H9 (cell line): ENCODE measurements around the gene NCAN. TPM values are rescaled to one million over a fixed set of nuclear protein-coding genes. Genes with fewer than 3 reads are reported as not detected.

Source experiments
- DNase-seq: peaks from one replicate; pipeline ENCODE4 v3.0.0-alpha.2; 2017
- H2AFZ ChIP-seq: one replicate; pipeline ENCODE4 v1.6.1; 2013; ENCODE audit warnings: mild to moderate bottlenecking, low read length, control low read depth, moderate library complexity
- H2AK5ac ChIP-seq: 2 replicates; pipeline ENCODE4 v1.6.1; 2013; ENCODE audit warnings: low read length, control low read depth, mixed read lengths; ENCODE audit not compliant: insufficient read length
- H2BK120ac ChIP-seq: one replicate; pipeline ENCODE4 v1.6.1; 2013; ENCODE audit warnings: low read depth, mild to moderate bottlenecking, low read length, control low read depth, inconsistent platforms; ENCODE audit not compliant: poor library complexity, severe bottlenecking
- H2BK12ac ChIP-seq: 2 replicates; pipeline ENCODE4 v1.6.1; 2013; ENCODE audit warnings: low read length, control low read depth, mixed read lengths, low read depth; ENCODE audit not compliant: insufficient read length
- H2BK15ac ChIP-seq: 2 replicates; pipeline ENCODE4 v1.6.1; 2013; ENCODE audit warnings: low read depth, low read length, control low read depth
- H2BK20ac ChIP-seq: one replicate; pipeline ENCODE4 v1.6.1; 2013; ENCODE audit warnings: low read depth, mild to moderate bottlenecking, low read length, control low read depth, inconsistent platforms; ENCODE audit not compliant: poor library complexity, severe bottlenecking
- H2BK5ac ChIP-seq: 2 replicates; pipeline ENCODE4 v1.6.1; 2013; ENCODE audit warnings: low read length, control low read depth, mixed read lengths; ENCODE audit not compliant: insufficient read length
- H3K14ac ChIP-seq: 2 replicates; pipeline ENCODE4 v1.6.1; 2013; ENCODE audit warnings: low read length, control low read depth; ENCODE audit not compliant: insufficient read depth
- H3K18ac ChIP-seq: 2 replicates; pipeline ENCODE4 v1.6.1; 2013; ENCODE audit warnings: low read depth, mild to moderate bottlenecking, mixed read lengths, low read length, control low read depth; ENCODE audit not compliant: insufficient read length
- H3K23ac ChIP-seq: 2 replicates; pipeline ENCODE4 v1.6.1; 2013; ENCODE audit warnings: low read length, control low read depth, mixed read lengths, low read depth; ENCODE audit not compliant: insufficient read length
- H3K23me2 ChIP-seq: 2 replicates; pipeline ENCODE4 v1.6.1; 2013; ENCODE audit warnings: low read depth, mild to moderate bottlenecking, mixed read lengths, low read length, control low read depth; ENCODE audit not compliant: insufficient read length, poor library complexity, severe bottlenecking
- H3K27ac ChIP-seq: 2 replicates; pipeline ENCODE4 v1.5.1; 2013; ENCODE audit warnings: low read length, control low read depth, mixed read lengths, low read depth; ENCODE audit not compliant: insufficient read length
- H3K27me3 ChIP-seq: 2 replicates; pipeline ENCODE4 v1.6.1; 2013; ENCODE audit warnings: low read length, control low read depth, inconsistent platforms; ENCODE audit not compliant: insufficient read depth
- H3K4ac ChIP-seq: 2 replicates; pipeline ENCODE4 v1.6.1; 2013; ENCODE audit warnings: low read depth, mild to moderate bottlenecking, control low read depth, inconsistent platforms, low read length, moderate library complexity
- H3K4me1 ChIP-seq: 2 replicates; pipeline ENCODE4 v1.6.1; 2013; ENCODE audit warnings: low read length, control low read depth, inconsistent platforms; ENCODE audit not compliant: insufficient read depth
- H3K4me2 ChIP-seq: 2 replicates; pipeline ENCODE4 v1.6.1; 2013; ENCODE audit warnings: low read length, control low read depth, mixed read lengths; ENCODE audit not compliant: insufficient read length, insufficient read depth
- H3K56ac ChIP-seq: 2 replicates; pipeline ENCODE4 v1.6.1; 2013; ENCODE audit warnings: low read depth, mild to moderate bottlenecking, mixed read lengths, low read length, control low read depth; ENCODE audit not compliant: insufficient read length
- H3K79me1 ChIP-seq: 2 replicates; pipeline ENCODE4 v1.6.1; 2013; ENCODE audit warnings: low read depth, mild to moderate bottlenecking, moderate library complexity, low read length, control low read depth, inconsistent platforms; ENCODE audit not compliant: insufficient read depth, poor library complexity, severe bottlenecking
- H3K79me2 ChIP-seq: 2 replicates; pipeline ENCODE4 v1.6.1; 2013; ENCODE audit warnings: low read length, control low read depth, inconsistent platforms; ENCODE audit not compliant: insufficient read depth
- H3K9ac ChIP-seq: 2 replicates; pipeline ENCODE4 v1.6.1; 2013; ENCODE audit warnings: low read length, control low read depth, mixed read lengths; ENCODE audit not compliant: insufficient read length; ENCODE audit errors: extremely low read depth
- H3K9me3 ChIP-seq: one replicate; pipeline ENCODE4 v1.6.1; 2013; ENCODE audit warnings: low read depth, low read length, inconsistent platforms; ENCODE audit not compliant: control insufficient read depth
- H3T11ph ChIP-seq: one replicate; pipeline ENCODE4 v1.6.1; 2013; ENCODE audit warnings: mild to moderate bottlenecking, low read length, control low read depth, inconsistent platforms
- H4K20me1 ChIP-seq: one replicate; pipeline ENCODE4 v1.6.1; 2013; ENCODE audit not compliant: control insufficient read depth, insufficient read length, insufficient read depth
- H4K5ac ChIP-seq: 2 replicates; pipeline ENCODE4 v1.6.1; 2013; ENCODE audit warnings: low read depth, mild to moderate bottlenecking, mixed read lengths, low read length, control low read depth; ENCODE audit not compliant: insufficient read length
- H4K8ac ChIP-seq: replicated peaks from 2 replicates; pipeline ENCODE4 v1.6.1; 2013; ENCODE audit warnings: low read length, control low read depth, mixed read lengths, low read depth; ENCODE audit not compliant: insufficient read length
- H4K91ac ChIP-seq: 2 replicates; pipeline ENCODE4 v1.6.1; 2013; ENCODE audit warnings: low read depth, mild to moderate bottlenecking, moderate library complexity, mixed read lengths, low read length, control low read depth; ENCODE audit not compliant: insufficient read length
- H3K27ac Mint-ChIP-seq, 3 experiments: 2 replicates in 2 of 3; 3 replicates in 1 of 3; pipeline ENCODE4 v1.8.0; 2020 to 2021; ENCODE audit warnings: mixed read lengths in 3 of 3, mild to moderate bottlenecking in 1 of 3, moderate library complexity in 1 of 3
- H3K27me3 Mint-ChIP-seq: 2 replicates; pipeline ENCODE4 v1.8.0; 2021; ENCODE audit warnings: low read depth, mild to moderate bottlenecking, moderate library complexity, mixed read lengths
- H3K36me3 Mint-ChIP-seq, 3 experiments: 2 replicates in 2 of 3; 3 replicates in 1 of 3; pipeline ENCODE4 v1.8.0; 2020 to 2021; ENCODE audit warnings: low read depth in 3 of 3, mixed read lengths in 3 of 3; ENCODE audit not compliant: insufficient read depth in 1 of 3
- H3K4me1 Mint-ChIP-seq, 2 experiments: 2 replicates each; pipeline ENCODE4 v1.8.0; 2020; ENCODE audit warnings: mixed read lengths in 2 of 2
- H3K4me3 Mint-ChIP-seq, 2 experiments: 2 replicates in 1 of 2; 3 replicates in 1 of 2; pipeline ENCODE4 v1.8.0; 2020 to 2021; ENCODE audit warnings: mild to moderate bottlenecking in 2 of 2, mixed read lengths in 2 of 2, moderate library complexity in 1 of 2
- H3K9me3 Mint-ChIP-seq, 2 experiments: 2 replicates in 1 of 2; 3 replicates in 1 of 2; pipeline ENCODE4 v1.8.0; 2020; ENCODE audit warnings: mild to moderate bottlenecking in 2 of 2, mixed read lengths in 2 of 2, moderate library complexity in 1 of 2
- WGBS: extraction: QIAGEN DNeasy Blood & Tissue Kit; methylation state at CpG from one replicate; pipeline ENCODE4 v1.1.7; 2013; ENCODE audit warnings: missing lambda C conversion rate, low lambda C conversion rate, mixed read lengths; ENCODE audit not compliant: insufficient read length; ENCODE audit errors: extremely low coverage; 5-methylcytosine and 5-hydroxymethylcytosine counted together
- total RNA-seq: library from RNA; stranded (reverse); gene quantifications from 2 replicates; pipeline ENCODE4 v1.2.1, GENCODE V29; 2021
- TF ChIP-seq, protein P1 (sequence below): fragments of 200-600 bp; sonication (generic); conservative IDR thresholded peaks from 3 replicates; pipeline ENCODE4 v1.8.0; 2021; ENCODE audit warnings: antibody characterized with exemption, mild to moderate bottlenecking

Gene NCAN
- total RNA-seq, 1 experiment from 2014 or later, result 1.6 TPM

DNA sequence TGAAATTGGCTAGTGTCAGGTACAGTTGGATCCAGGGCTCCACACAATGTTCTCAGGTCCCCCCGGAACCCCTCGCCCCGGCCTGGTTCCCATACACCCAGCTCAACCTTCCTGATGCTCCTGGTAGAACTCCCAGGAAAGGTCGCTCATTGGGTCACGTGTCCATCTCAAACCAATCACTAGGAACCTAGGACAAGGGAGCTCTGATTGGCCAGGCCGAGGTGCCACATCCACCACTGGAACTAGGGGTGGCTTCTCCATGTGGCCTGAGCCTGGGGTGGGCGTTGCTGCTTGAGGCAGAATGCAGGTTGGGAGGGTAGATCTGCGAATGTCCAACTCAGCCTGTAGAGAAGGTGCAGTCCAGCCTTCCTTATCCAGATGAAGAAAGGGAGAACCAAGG, 34.8 kb upstream of the NCAN start:
- no peak overlapping the region for H2BK120ac ChIP-seq
- H4K91ac ChIP-seq, result no peak overlapping the region
- peaks cover 6 to 13% (median 11%) of the 10 kb centered on the region in 3 experiments for H3K36me3 Mint-ChIP-seq
- H3K14ac ChIP-seq, result no peak overlapping the region; the same call in 1 of the 2 replicates
- no CpG with 5 or more reads among the region's 8 CpGs for WGBS
- H3K4me3 Mint-ChIP-seq, result no peak overlapping the region
- no peak overlapping the region for H2BK15ac ChIP-seq
- H2BK20ac ChIP-seq, result no peak overlapping the region
- no peak overlapping the region for H3K56ac ChIP-seq
- no peaks in the 10 kb centered on the region for H3K23me2 ChIP-seq
- no peak overlapping the region for H3K27ac ChIP-seq
- no peaks in the 10 kb centered on the region for H3K79me1 ChIP-seq
- no peak overlapping the region for H2BK12ac ChIP-seq
- no peaks in the 10 kb centered on the region for H3K9me3 Mint-ChIP-seq
- H4K5ac ChIP-seq, result no peak overlapping the region
- H3K23ac ChIP-seq, result no peak overlapping the region
- H3K27me3 Mint-ChIP-seq, result peaks cover 16% of the 10 kb centered on the region
- no peak overlapping the region for H3K4ac ChIP-seq
- H3T11ph ChIP-seq, result no peak overlapping the region
- peaks cover 2 to 13% of the 10 kb centered on the region in 2 experiments; a peak in 3 of 4 replicates for H3K4me1 Mint-ChIP-seq
- H3K4me1 ChIP-seq, result no peaks in the 10 kb centered on the region
- H3K9me3 ChIP-seq, result no peaks in the 10 kb centered on the region
- H3K79me2 ChIP-seq, result no peaks in the 10 kb centered on the region
- H3K18ac ChIP-seq, result no peak overlapping the region
- no peaks in the 10 kb centered on the region for H3K27me3 ChIP-seq
- H2AK5ac ChIP-seq, result no peak overlapping the region
- no peak overlapping the region for H3K9ac ChIP-seq
- no peak overlapping the region for H2AFZ ChIP-seq
- H4K8ac ChIP-seq, result no peak overlapping the region
- H2BK5ac ChIP-seq, result no peak overlapping the region
- TF ChIP-seq, protein P1, sequence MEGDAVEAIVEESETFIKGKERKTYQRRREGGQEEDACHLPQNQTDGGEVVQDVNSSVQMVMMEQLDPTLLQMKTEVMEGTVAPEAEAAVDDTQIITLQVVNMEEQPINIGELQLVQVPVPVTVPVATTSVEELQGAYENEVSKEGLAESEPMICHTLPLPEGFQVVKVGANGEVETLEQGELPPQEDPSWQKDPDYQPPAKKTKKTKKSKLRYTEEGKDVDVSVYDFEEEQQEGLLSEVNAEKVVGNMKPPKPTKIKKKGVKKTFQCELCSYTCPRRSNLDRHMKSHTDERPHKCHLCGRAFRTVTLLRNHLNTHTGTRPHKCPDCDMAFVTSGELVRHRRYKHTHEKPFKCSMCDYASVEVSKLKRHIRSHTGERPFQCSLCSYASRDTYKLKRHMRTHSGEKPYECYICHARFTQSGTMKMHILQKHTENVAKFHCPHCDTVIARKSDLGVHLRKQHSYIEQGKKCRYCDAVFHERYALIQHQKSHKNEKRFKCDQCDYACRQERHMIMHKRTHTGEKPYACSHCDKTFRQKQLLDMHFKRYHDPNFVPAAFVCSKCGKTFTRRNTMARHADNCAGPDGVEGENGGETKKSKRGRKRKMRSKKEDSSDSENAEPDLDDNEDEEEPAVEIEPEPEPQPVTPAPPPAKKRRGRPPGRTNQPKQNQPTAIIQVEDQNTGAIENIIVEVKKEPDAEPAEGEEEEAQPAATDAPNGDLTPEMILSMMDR, result no peak
- H4K20me1 ChIP-seq, result no peaks in the 10 kb centered on the region
- H3K4me2 ChIP-seq, result no peak overlapping the region
- no peak for DNase-seq
- no peak overlapping the region for H3K27ac Mint-ChIP-seq
